Astrocyte (in vitro differentiated cells and primary cell): ENCODE measurements around the gene ZDHHC11. TPM values are rescaled to one million over a fixed set of nuclear protein-coding genes. Genes with fewer than 3 reads are reported as not detected.

ENCODE experiments used
- DNase-seq: peaks from one replicate; pipeline ENCODE4 v3.0.0-alpha.2; 2010; ENCODE audit warnings: low read depth
- FAIRE-seq: peaks from 2 replicates; lab custom pipeline; 2011; peaks lifted over from hg19 to GRCh38; lab: Jason Lieb, UNC
- H2AFZ ChIP-seq: 2 replicates; pipeline ENCODE4 v1.6.0; 2012; ENCODE audit warnings: low read depth, low read length, inconsistent platforms
- H3K27ac ChIP-seq: 2 replicates; pipeline ENCODE4 v1.5.1; 2011; ENCODE audit warnings: low read depth, low read length, inconsistent platforms
- H3K27me3 ChIP-seq: 2 replicates; pipeline ENCODE4 v1.6.0; 2011; ENCODE audit warnings: low read length, inconsistent platforms; ENCODE audit not compliant: insufficient read depth
- H3K36me3 ChIP-seq: 2 replicates; pipeline ENCODE4 v1.5.1; 2011; ENCODE audit warnings: low read length, inconsistent platforms; ENCODE audit not compliant: insufficient read depth
- H3K4me1 ChIP-seq: 2 replicates; pipeline ENCODE4 v1.5.1; 2011; ENCODE audit warnings: low read length, inconsistent platforms; ENCODE audit not compliant: insufficient read depth
- H3K4me2 ChIP-seq: 2 replicates; pipeline ENCODE4 v1.6.0; 2012; ENCODE audit warnings: low read length, inconsistent platforms
- H3K4me3 ChIP-seq: 2 replicates; pipeline ENCODE4 v1.5.1; 2011; ENCODE audit warnings: low read depth, mild to moderate bottlenecking, low read length, inconsistent platforms; ENCODE audit not compliant: insufficient read depth
- H3K79me2 ChIP-seq: 2 replicates; pipeline ENCODE4 v1.6.0; 2012; ENCODE audit warnings: mild to moderate bottlenecking, low read length, inconsistent platforms; ENCODE audit not compliant: insufficient read depth
- H3K9ac ChIP-seq: 2 replicates; pipeline ENCODE4 v1.6.0; 2012; ENCODE audit warnings: mild to moderate bottlenecking, low read length, inconsistent platforms
- H3K9me3 ChIP-seq: 2 replicates; pipeline ENCODE4 v1.5.1; 2012; ENCODE audit warnings: low read depth, mild to moderate bottlenecking, low read length, inconsistent platforms; ENCODE audit not compliant: insufficient read depth
- H4K20me1 ChIP-seq: 2 replicates; pipeline ENCODE4 v1.6.0; 2012; ENCODE audit warnings: low read length, inconsistent platforms; ENCODE audit not compliant: insufficient read depth
- H3K27ac Mint-ChIP-seq: one replicate; pipeline ENCODE4 v1.8.0; 2021; ENCODE audit warnings: mild to moderate bottlenecking, mixed read lengths; ENCODE audit not compliant: unreplicated experiment
- H3K27me3 Mint-ChIP-seq: one replicate; pipeline ENCODE4 v1.8.0; 2021; ENCODE audit warnings: low read depth, mixed read lengths; ENCODE audit not compliant: unreplicated experiment
- H3K36me3 Mint-ChIP-seq: one replicate; pipeline ENCODE4 v1.8.0; 2021; ENCODE audit warnings: low read depth, mixed read lengths; ENCODE audit not compliant: unreplicated experiment
- H3K4me1 Mint-ChIP-seq: one replicate; pipeline ENCODE4 v1.8.0; 2021; ENCODE audit warnings: low read depth, mixed read lengths; ENCODE audit not compliant: unreplicated experiment
- H3K4me3 Mint-ChIP-seq: one replicate; pipeline ENCODE4 v1.8.0; 2021; ENCODE audit warnings: mild to moderate bottlenecking, moderate library complexity, mixed read lengths; ENCODE audit not compliant: unreplicated experiment
- H3K9me3 Mint-ChIP-seq: one replicate; pipeline ENCODE4 v1.8.0; 2021; ENCODE audit warnings: mild to moderate bottlenecking, mixed read lengths; ENCODE audit not compliant: unreplicated experiment
- CTCF ChIP-seq: IDR thresholded peaks from 2 replicates; pipeline ENCODE4 v1.5.1; 2011; ENCODE audit warnings: low read depth, mild to moderate bottlenecking, inconsistent platforms, low read length, moderate library complexity; ENCODE audit not compliant: insufficient read depth
- EZH2 ChIP-seq: IDR thresholded peaks from 2 replicates; pipeline ENCODE4 v1.6.1; 2012; ENCODE audit warnings: mild to moderate bottlenecking, low read length, inconsistent platforms; ENCODE audit not compliant: insufficient read depth
- total RNA-seq: library from RNA; stranded (reverse); gene quantifications from 2 replicates; pipeline ENCODE4 v1.2.1, GENCODE V29; 2021

The ZDHHC11 gene
- total RNA-seq, 1 donor from 2014 or later: 15.9 TPM

- no peak overlapping the region for H3K4me3 ChIP-seq
- no peaks in the 10 kb centered on the region for H3K36me3 ChIP-seq
- H3K9me3 ChIP-seq: no peaks in the 10 kb centered on the region
- H3K79me2 ChIP-seq: no peaks in the 10 kb centered on the region
- Mint-ChIP-seq H3K36me3 (peaks cover 3% of the 10 kb centered on the region), H3K9me3 (no peaks in the 10 kb centered on the region), H3K27me3 (peaks cover 26% of the 10 kb centered on the region), H3K27ac (no peak overlapping the region), H3K4me1 (no peaks in the 10 kb centered on the region), H3K4me3 (no peak overlapping the region)
- H2AFZ ChIP-seq: no peak overlapping the region
- no peak overlapping the region for H3K27ac ChIP-seq
- no peak for FAIRE-seq
- TF ChIP-seq CTCF (no peak), EZH2 (no peak)
- peaks cover 4% of the 10 kb centered on the region for H3K27me3 ChIP-seq
- DNase-seq: no peak
- H3K9ac ChIP-seq: no peak overlapping the region
- H3K4me2 ChIP-seq: no peak overlapping the region
- H4K20me1 ChIP-seq: no peaks in the 10 kb centered on the region
- no peaks in the 10 kb centered on the region for H3K4me1 ChIP-seq
These were observed 91.6 kb downstream of the ZDHHC11 start for GRCh38 chr5:759111-759751.

GRCh38 chr5:758698-759053 lies 92.1 kb downstream of the ZDHHC11 start:
- no peak for FAIRE-seq
- Histone ChIP-seq H3K4me3 (no peak overlapping the region), H3K27me3 (peaks cover 4% of the 10 kb centered on the region), H3K27ac (no peak overlapping the region), H4K20me1 (no peaks in the 10 kb centered on the region), H3K9me3 (no peaks in the 10 kb centered on the region), H2AFZ (no peak overlapping the region), H3K4me1 (no peaks in the 10 kb centered on the region), H3K36me3 (no peaks in the 10 kb centered on the region), H3K9ac (no peak overlapping the region), H3K4me2 (no peak overlapping the region), H3K79me2 (no peaks in the 10 kb centered on the region)
- TF ChIP-seq EZH2: no peak
- TF ChIP-seq CTCF: no peak
- no peaks in the 10 kb centered on the region for H3K9me3 Mint-ChIP-seq
- no peak overlapping the region for H3K4me3 Mint-ChIP-seq
- H3K36me3 Mint-ChIP-seq: peaks cover 2% of the 10 kb centered on the region
- no peaks in the 10 kb centered on the region for H3K4me1 Mint-ChIP-seq
- peaks cover 28% of the 10 kb centered on the region for H3K27me3 Mint-ChIP-seq
- no peak for DNase-seq
- H3K27ac Mint-ChIP-seq: no peak overlapping the region

GRCh38 chr5:757931-758697 lies 92.7 kb downstream of the ZDHHC11 start:
- no peak overlapping the region for H3K27ac ChIP-seq

More at GRCh38 chr5:757931-758697, 92.7 kb downstream of the ZDHHC11 start:
- Histone ChIP-seq H2AFZ (no peak overlapping the region), H3K36me3 (no peaks in the 10 kb centered on the region), H3K4me3 (no peak overlapping the region), H4K20me1 (no peaks in the 10 kb centered on the region), H3K27me3 (peaks cover 4% of the 10 kb centered on the region), H3K9me3 (no peaks in the 10 kb centered on the region), H3K4me1 (no peaks in the 10 kb centered on the region), H3K79me2 (no peaks in the 10 kb centered on the region), H3K4me2 (no peak overlapping the region), H3K9ac (no peak overlapping the region)
- TF ChIP-seq CTCF: no peak
- no peak for TF ChIP-seq EZH2
- Mint-ChIP-seq H3K9me3 (no peaks in the 10 kb centered on the region), H3K4me3 (no peak overlapping the region), H3K27ac (no peak overlapping the region), H3K4me1 (no peaks in the 10 kb centered on the region), H3K27me3 (peaks cover 26% of the 10 kb centered on the region), H3K36me3 (peaks cover 2% of the 10 kb centered on the region)
- DNase-seq (no peak), FAIRE-seq (no peak)
